ENCODE measurements around the gene SLC34A1.
"Not testable (repeated sequence)": the region's sequence is repeated elsewhere in the genome, so short reads cannot be mapped to it uniquely, and the experiment has no call there.

- TF ChIP-seq, protein P1, sequence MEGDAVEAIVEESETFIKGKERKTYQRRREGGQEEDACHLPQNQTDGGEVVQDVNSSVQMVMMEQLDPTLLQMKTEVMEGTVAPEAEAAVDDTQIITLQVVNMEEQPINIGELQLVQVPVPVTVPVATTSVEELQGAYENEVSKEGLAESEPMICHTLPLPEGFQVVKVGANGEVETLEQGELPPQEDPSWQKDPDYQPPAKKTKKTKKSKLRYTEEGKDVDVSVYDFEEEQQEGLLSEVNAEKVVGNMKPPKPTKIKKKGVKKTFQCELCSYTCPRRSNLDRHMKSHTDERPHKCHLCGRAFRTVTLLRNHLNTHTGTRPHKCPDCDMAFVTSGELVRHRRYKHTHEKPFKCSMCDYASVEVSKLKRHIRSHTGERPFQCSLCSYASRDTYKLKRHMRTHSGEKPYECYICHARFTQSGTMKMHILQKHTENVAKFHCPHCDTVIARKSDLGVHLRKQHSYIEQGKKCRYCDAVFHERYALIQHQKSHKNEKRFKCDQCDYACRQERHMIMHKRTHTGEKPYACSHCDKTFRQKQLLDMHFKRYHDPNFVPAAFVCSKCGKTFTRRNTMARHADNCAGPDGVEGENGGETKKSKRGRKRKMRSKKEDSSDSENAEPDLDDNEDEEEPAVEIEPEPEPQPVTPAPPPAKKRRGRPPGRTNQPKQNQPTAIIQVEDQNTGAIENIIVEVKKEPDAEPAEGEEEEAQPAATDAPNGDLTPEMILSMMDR (IDR thresholded peaks at IDR 0.05), result not testable (repeated sequence)
- not testable (repeated sequence) for TF ChIP-seq POLR2A (IDR thresholded peaks at IDR 0.05)
Measured at GRCh38 chr5:177360740-177361139, 23.5 kb upstream of the SLC34A1 start.
